Mucosa of descending colon (tissue), 3 donors: ENCODE measurements around the gene RBP7. TPM values are rescaled to one million over a fixed set of nuclear protein-coding genes. Genes with fewer than 3 reads are reported as not detected.

Experiments used
- ATAC-seq: fragments of 200-7000 bp; cut with Tn5 transposase; one replicate; pipeline ENCODE4 v1.9.1; 2020; ENCODE audit warnings: mild to moderate bottlenecking, moderate library complexity
- DNase-seq, 3 donors: peaks; one replicate each; pipeline ENCODE4 v3.0.0-alpha.2; 2020
- H3K36me3 ChIP-seq: fragments of 200-600 bp; one replicate; pipeline ENCODE4 v1.8.0; 2021; ENCODE audit warnings: low read depth, mild to moderate bottlenecking
- H3K4me1 ChIP-seq: fragments of 200-600 bp; one replicate; pipeline ENCODE4 v1.8.0; 2021; ENCODE audit warnings: low read depth, mild to moderate bottlenecking
- H3K4me3 ChIP-seq: fragments of 200-600 bp; one replicate; pipeline ENCODE4 v1.8.0; 2021; ENCODE audit warnings: mild to moderate bottlenecking
- H3K9me3 ChIP-seq: fragments of 200-600 bp; one replicate; pipeline ENCODE4 v1.8.0; 2021; ENCODE audit warnings: mild to moderate bottlenecking
- intact Hi-C, 2 donors: fragments of 100-400 bp; cut with DNase I in 1 of 2; cut with micrococcal nuclease in 1 of 2; formaldehyde crosslinking; loops; one replicate each; pipeline versions ENCODE4 v1.11.0 to v1.11.1; 2022; cut with DNase I, micrococcal nuclease
- long read RNA-seq, 2 donors: library from polyadenylated mRNA; unstranded; transcript quantifications; one replicate each; pipeline ENCODE4 v2.0.0, GENCODE V29; 2019 to 2021
- total RNA-seq, 3 donors: library from RNA; stranded (reverse); fragmentation: NEBNext Ultra II Directional in 2 of 3; extraction: Animal tissue kit (Norgen Biotek cat#: 25700) in 2 of 3; gene quantifications; one replicate each; pipeline versions ENCODE4 v1.2.1 to v1.2.4, GENCODE V29; 2021 to 2023
- TF ChIP-seq, protein P1 (sequence below): fragments of 200-600 bp; IDR thresholded peaks from one replicate; pipeline ENCODE4 v1.8.0; 2022; ENCODE audit warnings: antibody characterized with exemption, mild to moderate bottlenecking
- donor health status: DM: no; HTN: no; CAD: no; lungs with moderate emphysema.
- donor health status: DM: no; HTN: no; CAD: no.
- donor health status: DM: no; HTN: yes; CAD: no.

RBP7 gene
- total RNA-seq, result 1 to 10 TPM in 2 of 3 donors, under 1 TPM in 1; 0.69 to 4.1 (median 1.7) TPM
- long read RNA-seq, donor 1, partial matches to known transcripts, result 0 of 2 reads
- long read RNA-seq, donor 1, other reads (novel, unspliced or antisense), result 0 of 2 reads
- long read RNA-seq, donor 2, result 0 reads

- H3K36me3 ChIP-seq, result no peaks in the 10 kb centered on the region
- no peaks in the 10 kb centered on the region for H3K9me3 ChIP-seq
- TF ChIP-seq, protein P1, sequence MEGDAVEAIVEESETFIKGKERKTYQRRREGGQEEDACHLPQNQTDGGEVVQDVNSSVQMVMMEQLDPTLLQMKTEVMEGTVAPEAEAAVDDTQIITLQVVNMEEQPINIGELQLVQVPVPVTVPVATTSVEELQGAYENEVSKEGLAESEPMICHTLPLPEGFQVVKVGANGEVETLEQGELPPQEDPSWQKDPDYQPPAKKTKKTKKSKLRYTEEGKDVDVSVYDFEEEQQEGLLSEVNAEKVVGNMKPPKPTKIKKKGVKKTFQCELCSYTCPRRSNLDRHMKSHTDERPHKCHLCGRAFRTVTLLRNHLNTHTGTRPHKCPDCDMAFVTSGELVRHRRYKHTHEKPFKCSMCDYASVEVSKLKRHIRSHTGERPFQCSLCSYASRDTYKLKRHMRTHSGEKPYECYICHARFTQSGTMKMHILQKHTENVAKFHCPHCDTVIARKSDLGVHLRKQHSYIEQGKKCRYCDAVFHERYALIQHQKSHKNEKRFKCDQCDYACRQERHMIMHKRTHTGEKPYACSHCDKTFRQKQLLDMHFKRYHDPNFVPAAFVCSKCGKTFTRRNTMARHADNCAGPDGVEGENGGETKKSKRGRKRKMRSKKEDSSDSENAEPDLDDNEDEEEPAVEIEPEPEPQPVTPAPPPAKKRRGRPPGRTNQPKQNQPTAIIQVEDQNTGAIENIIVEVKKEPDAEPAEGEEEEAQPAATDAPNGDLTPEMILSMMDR, result no peak
- peaks cover 5% of the 10 kb centered on the region for H3K4me1 ChIP-seq
- H3K4me3 ChIP-seq, result no peak within 1 kb of the TSS
- DNase-seq, result peak; percentile 22 to 49 (median 44)
- intact Hi-C loops, result no loop called here
- ATAC-seq, result peak; percentile 67
Observed at GRCh38 chr1:9996624-9997582, at the start of gene RBP7. TSS of gene RBP7 (plus strand) at chr1:9997228. CDS start at chr1:9997259, 31 bp downstream.

DNA sequence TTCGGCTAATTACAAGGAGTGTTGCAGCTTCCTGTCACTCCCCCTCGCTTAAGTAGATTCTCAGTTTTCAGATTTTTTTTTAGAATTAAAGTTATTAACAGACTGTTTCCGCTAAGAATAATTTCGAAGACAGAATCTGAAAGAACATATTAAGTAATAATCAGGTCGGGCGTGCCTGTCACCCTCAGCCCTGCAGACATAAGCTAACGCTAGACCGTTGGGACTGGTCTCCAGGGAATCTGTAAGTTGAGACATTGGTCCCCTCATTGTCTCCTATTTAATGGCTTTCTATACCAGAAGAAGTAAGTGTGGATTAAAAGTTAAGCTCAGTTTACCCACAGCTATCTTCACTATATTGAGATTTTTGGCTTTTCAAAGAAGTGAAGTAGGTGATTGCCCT is 39.3 kb upstream of the RBP7 start:
- H3K36me3 ChIP-seq, result no peaks in the 10 kb centered on the region
- H3K4me1 ChIP-seq, result no peaks in the 10 kb centered on the region
- TF ChIP-seq, protein P1, result no peak
- no peaks in the 10 kb centered on the region for H3K9me3 ChIP-seq
- intact Hi-C loops, result no loop called here
- no peak for ATAC-seq
- no peak for DNase-seq
- H3K4me3 ChIP-seq, result no peak overlapping the region

DNA sequence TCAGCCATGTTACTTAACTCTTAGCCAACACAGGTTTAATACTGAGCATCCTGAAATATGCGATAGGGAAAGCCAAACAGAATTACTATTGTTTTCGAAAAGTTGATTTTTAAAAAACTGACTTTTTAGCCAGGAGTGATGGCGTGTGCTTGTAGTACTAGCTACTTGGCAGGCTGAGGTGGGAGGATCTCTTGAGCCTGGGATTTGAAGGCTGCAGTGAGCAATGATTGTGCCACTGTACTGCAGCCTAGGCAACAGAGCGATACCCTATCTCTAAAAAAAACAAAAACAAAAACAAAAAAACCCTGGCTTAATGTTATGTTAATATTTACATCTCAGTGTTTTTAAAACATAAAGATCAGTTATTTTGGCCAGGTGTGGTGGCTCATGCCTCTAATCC is 37.0 kb upstream of the RBP7 start:
- H3K4me1 ChIP-seq, result no peaks in the 10 kb centered on the region
- H3K36me3 ChIP-seq, result no peaks in the 10 kb centered on the region
- ATAC-seq (no peak), DNase-seq (no peak)
- H3K9me3 ChIP-seq, result no peaks in the 10 kb centered on the region
- TF ChIP-seq, protein P1, result no peak
- intact Hi-C loops, result no loop called here
- H3K4me3 ChIP-seq, result no peak overlapping the region

DNA sequence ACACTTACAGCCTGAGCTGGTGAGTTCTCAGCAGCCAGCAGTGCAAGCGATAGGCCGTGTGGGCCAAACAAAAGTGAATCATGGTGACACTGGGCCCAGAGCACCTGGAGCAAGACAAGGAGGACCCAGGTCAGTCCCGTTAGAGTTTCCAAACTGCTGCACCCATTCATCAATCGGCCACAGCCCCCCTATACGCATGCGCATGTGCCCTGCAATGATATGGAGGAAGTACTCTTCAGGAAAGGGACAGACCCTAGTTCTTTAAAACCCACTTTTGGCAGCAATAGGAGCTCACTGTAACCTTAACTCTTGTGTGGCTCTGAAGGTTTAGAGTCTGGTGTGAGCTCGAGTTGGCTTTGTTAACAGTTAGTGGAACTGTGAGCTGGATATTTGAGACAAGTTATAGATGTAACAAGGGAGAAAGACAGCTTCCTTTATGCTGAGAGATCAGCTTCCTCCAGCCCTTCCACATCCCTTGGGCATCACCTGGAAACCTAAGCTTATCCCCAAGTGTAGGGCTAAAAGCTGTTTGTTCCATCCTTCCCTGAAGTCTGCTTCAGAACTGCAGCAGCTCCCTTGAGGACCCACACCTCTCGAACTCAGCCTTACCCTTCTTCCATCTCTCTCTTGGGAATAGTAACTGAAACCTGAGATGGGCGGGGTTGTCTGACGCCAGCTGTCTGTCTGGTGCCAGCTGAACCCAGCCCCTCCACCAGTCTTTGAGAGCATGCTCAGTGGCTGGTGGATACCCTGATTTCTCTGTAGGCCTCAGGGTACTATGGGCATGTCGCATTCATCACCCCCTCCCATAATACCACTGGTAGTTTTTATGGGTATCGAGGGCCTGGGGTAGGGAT is 36.1 kb upstream of the RBP7 start:
- Histone ChIP-seq H3K4me1 (no peaks in the 10 kb centered on the region), H3K4me3 (no peak overlapping the region)
- TF ChIP-seq, protein P1, result no peak

GRCh38 chr1:9984253-9984652 is 12.8 kb upstream of the RBP7 start:
- H3K4me1 ChIP-seq, result no peaks in the 10 kb centered on the region
- peaks cover 4% of the 10 kb centered on the region for H3K36me3 ChIP-seq
- DNase-seq (no peak), ATAC-seq (no peak)
- H3K4me3 ChIP-seq, result no peak overlapping the region
- TF ChIP-seq, protein P1, result no peak
- H3K9me3 ChIP-seq, result no peaks in the 10 kb centered on the region
- intact Hi-C loops, result no loop called here

More for the DNA sequence above, 36.1 kb upstream of the RBP7 start:
- no peaks in the 10 kb centered on the region for H3K36me3 ChIP-seq
- no peaks in the 10 kb centered on the region for H3K9me3 ChIP-seq
- intact Hi-C loops, result no loop called here
- DNase-seq, result no peak
- ATAC-seq, result peak; percentile 32
